Lower leg skin (tissue), 3 donors: ENCODE measurements around the gene G2E3.

Experiments
- CTCF ChIP-seq, 3 donors: fragments of 450-650 bp; IDR thresholded peaks; one replicate each; pipeline ENCODE4 v1.5.1; 2016; ENCODE audit warnings: antibody characterized with exemption in 3 of 3, mild to moderate bottlenecking in 3 of 3, moderate library complexity in 2 of 3
- POLR2A ChIP-seq, 2 donors: fragments of 450-650 bp; IDR thresholded peaks; one replicate each; pipeline ENCODE4 v1.6.1; 2016 to 2017; ENCODE audit warnings: antibody characterized with exemption in 2 of 2, mild to moderate bottlenecking in 1 of 2, moderate library complexity in 1 of 2

GRCh38 chr14:30658645-30659044, 99.7 kb downstream of the G2E3 start:
- TF ChIP-seq CTCF (IDR thresholded peaks at IDR 0.05): no peak
- TF ChIP-seq POLR2A (IDR thresholded peaks at IDR 0.05): no peak
